ENCODE measurements around the gene SECISBP2.

Gene SECISBP2

GRCh38 chr9:89346696-89347095, 28.4 kb downstream of the SECISBP2 start:
- Histone ChIP-seq H3K4me3 (ENCODE audit: low read length) (no peak overlapping the region), H3K9me3 (ENCODE audit: control insufficient read depth, insufficient read depth, low read length) (no peaks in the 10 kb centered on the region), H3K27me3 (ENCODE audit: control insufficient read depth, insufficient read depth, low read length) (no peaks in the 10 kb centered on the region), H3K27ac (ENCODE audit: low read length) (no peak overlapping the region), H3K4me1 (ENCODE audit: control insufficient read depth, insufficient read depth, low read length) (no peaks in the 10 kb centered on the region), H3K36me3 (ENCODE audit: control insufficient read depth, insufficient read depth, low read length) (peaks cover 46% of the 10 kb centered on the region)
- no CpG with 5 or more reads among the region's 9 CpGs for WGBS (ENCODE audit: insufficient coverage, insufficient read length)
- DNase-seq (ENCODE audit: low read depth, low spot score), result no peak

- H3K27ac ChIP-seq (ENCODE audit: low read length), result no peak overlapping the region
- H3K4me1 ChIP-seq (ENCODE audit: control insufficient read depth, insufficient read depth, low read length), result no peaks in the 10 kb centered on the region
- no CpG with 5 or more reads among the region's 5 CpGs for WGBS (ENCODE audit: insufficient coverage, insufficient read length)
- H3K4me3 ChIP-seq (ENCODE audit: low read length), result no peak overlapping the region
- no peaks in the 10 kb centered on the region for H3K9me3 ChIP-seq (ENCODE audit: control insufficient read depth, insufficient read depth, low read length)
- no peaks in the 10 kb centered on the region for H3K27me3 ChIP-seq (ENCODE audit: control insufficient read depth, insufficient read depth, low read length)
- peaks cover 54% of the 10 kb centered on the region for H3K36me3 ChIP-seq (ENCODE audit: control insufficient read depth, insufficient read depth, low read length)
- no peak for DNase-seq (ENCODE audit: low read depth, low spot score)
Measured at GRCh38 chr9:89347651-89348050, 29.4 kb downstream of the SECISBP2 start.

- Histone ChIP-seq H3K4me1 (ENCODE audit: control insufficient read depth, insufficient read depth, low read length) (no peaks in the 10 kb centered on the region), H3K4me3 (ENCODE audit: low read length) (no peak overlapping the region), H3K9me3 (ENCODE audit: control insufficient read depth, insufficient read depth, low read length) (no peaks in the 10 kb centered on the region), H3K36me3 (ENCODE audit: control insufficient read depth, insufficient read depth, low read length) (peaks cover 60% of the 10 kb centered on the region), H3K27ac (ENCODE audit: low read length) (no peak overlapping the region), H3K27me3 (ENCODE audit: control insufficient read depth, insufficient read depth, low read length) (no peaks in the 10 kb centered on the region)
- no peak for DNase-seq (ENCODE audit: low read depth, low spot score)
- no CpG with 5 or more reads among the region's 6 CpGs for WGBS (ENCODE audit: insufficient coverage, insufficient read length)
Measured at GRCh38 chr9:89349607-89350006, 31.3 kb downstream of the SECISBP2 start.

GRCh38 chr9:89350988-89351557, 32.8 kb downstream of the SECISBP2 start:
- DNase-seq (ENCODE audit: low read depth, low spot score), result no peak
- H3K4me1 ChIP-seq (ENCODE audit: control insufficient read depth, insufficient read depth, low read length), result no peaks in the 10 kb centered on the region
- no peaks in the 10 kb centered on the region for H3K27me3 ChIP-seq (ENCODE audit: control insufficient read depth, insufficient read depth, low read length)
- no peak overlapping the region for H3K27ac ChIP-seq (ENCODE audit: low read length)
- no peaks in the 10 kb centered on the region for H3K9me3 ChIP-seq (ENCODE audit: control insufficient read depth, insufficient read depth, low read length)
- WGBS (ENCODE audit: insufficient coverage, insufficient read length), result no CpG with 5 or more reads among the region's 2 CpGs
- peaks cover 57% of the 10 kb centered on the region for H3K36me3 ChIP-seq (ENCODE audit: control insufficient read depth, insufficient read depth, low read length)
- H3K4me3 ChIP-seq (ENCODE audit: low read length), result no peak overlapping the region

DNA sequence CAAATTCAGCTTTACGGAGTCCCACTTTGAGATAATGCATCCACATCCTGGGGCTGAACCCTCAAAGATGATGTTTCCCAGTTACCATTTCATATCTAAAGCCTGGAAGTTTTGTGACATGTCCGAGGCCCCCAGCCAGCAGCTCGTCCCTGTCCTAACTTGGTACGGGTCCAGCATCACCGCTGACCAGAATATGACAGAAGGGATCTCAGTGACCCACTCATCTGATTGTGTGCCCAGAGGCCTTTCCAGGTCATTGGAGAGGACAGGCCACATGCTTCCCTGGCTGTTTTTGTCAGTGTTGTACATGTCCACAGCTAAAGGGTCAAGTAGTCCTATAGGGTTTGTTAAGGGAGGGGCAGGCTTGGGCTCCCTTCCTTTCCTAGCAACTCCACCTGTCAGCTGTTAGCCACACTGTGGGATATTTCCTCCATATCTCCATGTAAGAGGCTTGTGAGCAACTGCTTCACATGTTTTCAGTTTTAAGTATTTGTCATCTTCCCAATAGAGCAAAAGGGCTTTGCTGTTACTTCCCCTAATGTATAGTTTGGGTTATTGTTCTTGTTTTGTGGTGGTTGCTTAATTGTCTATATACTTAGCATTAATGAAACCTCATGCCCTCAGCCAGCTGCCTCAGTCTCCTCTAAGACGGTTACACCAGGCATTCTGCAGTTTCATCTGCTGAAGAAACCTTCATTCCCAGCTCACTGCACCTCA, 33.4 kb downstream of the SECISBP2 start:
- peaks cover 53% of the 10 kb centered on the region for H3K36me3 ChIP-seq (ENCODE audit: control insufficient read depth, insufficient read depth, low read length)

DNA sequence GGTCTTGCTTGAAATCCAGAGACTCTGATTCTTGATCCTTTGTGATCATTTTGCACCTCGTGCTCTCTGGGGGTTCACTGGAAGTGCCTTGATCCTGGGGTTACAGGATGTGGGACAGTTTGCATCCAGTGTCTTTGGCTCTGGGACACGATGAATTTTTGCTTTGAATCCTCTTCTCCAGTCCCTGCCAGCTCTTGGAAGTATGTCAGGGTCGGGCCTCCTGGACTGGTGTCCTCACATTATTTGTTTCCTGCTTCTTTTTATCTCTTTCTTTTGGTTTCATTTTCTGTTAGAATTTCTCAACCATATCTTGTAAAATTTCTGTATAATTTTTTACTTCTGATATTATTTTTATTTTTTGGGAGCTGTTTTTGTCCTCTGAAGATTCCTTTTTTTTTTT, 34.2 kb downstream of the SECISBP2 start:
- no peaks in the 10 kb centered on the region for H3K4me1 ChIP-seq (ENCODE audit: control insufficient read depth, insufficient read depth, low read length)
- no peaks in the 10 kb centered on the region for H3K27me3 ChIP-seq (ENCODE audit: control insufficient read depth, insufficient read depth, low read length)
- WGBS (ENCODE audit: insufficient coverage, insufficient read length), result no CpG with 5 or more reads among the region's 3 CpGs
- H3K9me3 ChIP-seq (ENCODE audit: control insufficient read depth, insufficient read depth, low read length), result no peaks in the 10 kb centered on the region
- H3K36me3 ChIP-seq (ENCODE audit: control insufficient read depth, insufficient read depth, low read length), result peaks cover 58% of the 10 kb centered on the region
- DNase-seq (ENCODE audit: low read depth, low spot score), result no peak
- H3K27ac ChIP-seq (ENCODE audit: low read length), result no peak overlapping the region
- H3K4me3 ChIP-seq (ENCODE audit: low read length), result no peak overlapping the region

More for the DNA sequence above, 33.4 kb downstream of the SECISBP2 start:
- Histone ChIP-seq H3K4me1 (ENCODE audit: control insufficient read depth, insufficient read depth, low read length) (no peaks in the 10 kb centered on the region), H3K27me3 (ENCODE audit: control insufficient read depth, insufficient read depth, low read length) (no peaks in the 10 kb centered on the region), H3K9me3 (ENCODE audit: control insufficient read depth, insufficient read depth, low read length) (no peaks in the 10 kb centered on the region), H3K27ac (ENCODE audit: low read length) (no peak overlapping the region), H3K4me3 (ENCODE audit: low read length) (no peak overlapping the region)
- no peak for DNase-seq (ENCODE audit: low read depth, low spot score)
- WGBS (ENCODE audit: insufficient coverage, insufficient read length), result no CpG with 5 or more reads among the region's 6 CpGs

- Histone ChIP-seq H3K27me3 (ENCODE audit: control insufficient read depth, insufficient read depth, low read length) (no peaks in the 10 kb centered on the region), H3K27ac (ENCODE audit: low read length) (no peak overlapping the region), H3K36me3 (ENCODE audit: control insufficient read depth, insufficient read depth, low read length) (peaks cover 60% of the 10 kb centered on the region), H3K4me3 (ENCODE audit: low read length) (no peak overlapping the region), H3K9me3 (ENCODE audit: control insufficient read depth, insufficient read depth, low read length) (no peaks in the 10 kb centered on the region), H3K4me1 (ENCODE audit: control insufficient read depth, insufficient read depth, low read length) (no peaks in the 10 kb centered on the region)
- WGBS (ENCODE audit: insufficient coverage, insufficient read length), result no CpG with 5 or more reads among the region's 8 CpGs
- DNase-seq (ENCODE audit: low read depth, low spot score), result no peak
Measured at GRCh38 chr9:89352874-89353649, 34.8 kb downstream of the SECISBP2 start.

DNA sequence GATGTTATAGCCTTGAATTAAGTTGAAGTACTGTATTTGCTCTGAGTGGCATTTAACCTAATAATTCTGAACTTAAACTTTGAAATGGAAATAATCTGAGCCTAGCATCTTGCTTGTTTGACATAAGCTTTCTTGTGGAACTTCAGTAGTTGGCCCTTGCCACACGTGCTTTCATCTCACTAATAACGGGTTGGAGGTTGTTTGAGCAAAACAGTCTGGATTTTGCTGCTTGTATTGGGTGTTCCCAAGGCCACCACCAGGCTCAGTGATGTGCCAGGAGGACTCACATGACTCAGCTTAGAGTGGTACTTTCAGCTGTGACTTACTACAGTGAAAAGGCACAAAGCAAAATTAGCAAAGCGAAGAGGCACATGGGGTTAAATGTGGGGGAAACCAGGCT, 35.7 kb downstream of the SECISBP2 start:
- H3K4me3 ChIP-seq (ENCODE audit: low read length), result no peak overlapping the region
- H3K9me3 ChIP-seq (ENCODE audit: control insufficient read depth, insufficient read depth, low read length), result no peaks in the 10 kb centered on the region
- no peaks in the 10 kb centered on the region for H3K4me1 ChIP-seq (ENCODE audit: control insufficient read depth, insufficient read depth, low read length)
- no CpG with 5 or more reads among the region's 3 CpGs for WGBS (ENCODE audit: insufficient coverage, insufficient read length)
- H3K36me3 ChIP-seq (ENCODE audit: control insufficient read depth, insufficient read depth, low read length), result peaks cover 59% of the 10 kb centered on the region
- H3K27ac ChIP-seq (ENCODE audit: low read length), result no peak overlapping the region
- H3K27me3 ChIP-seq (ENCODE audit: control insufficient read depth, insufficient read depth, low read length), result no peaks in the 10 kb centered on the region
- DNase-seq (ENCODE audit: low read depth, low spot score), result no peak

DNA sequence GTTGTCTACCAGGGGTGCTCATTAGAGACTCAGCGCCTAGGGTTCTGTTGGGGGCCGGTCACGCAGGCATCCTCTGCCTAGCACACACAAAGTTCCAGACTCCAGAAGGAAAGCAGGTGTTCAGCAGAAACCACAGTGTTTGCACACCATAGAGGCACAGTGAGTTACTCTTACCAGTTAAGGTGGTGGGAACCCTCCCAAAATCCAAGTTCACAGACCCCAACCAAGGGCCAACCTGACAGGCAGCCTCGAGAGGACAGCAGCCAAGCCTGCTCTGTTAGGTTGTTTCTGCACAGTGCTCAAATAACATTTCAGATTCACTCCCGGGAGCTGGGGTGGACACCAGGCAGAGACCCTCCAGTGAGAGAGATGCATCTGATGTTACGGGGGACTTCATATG, 36.2 kb downstream of the SECISBP2 start:
- no peak for DNase-seq (ENCODE audit: low read depth, low spot score)
- Histone ChIP-seq H3K9me3 (ENCODE audit: control insufficient read depth, insufficient read depth, low read length) (no peaks in the 10 kb centered on the region), H3K36me3 (ENCODE audit: control insufficient read depth, insufficient read depth, low read length) (peaks cover 59% of the 10 kb centered on the region), H3K27me3 (ENCODE audit: control insufficient read depth, insufficient read depth, low read length) (no peaks in the 10 kb centered on the region), H3K27ac (ENCODE audit: low read length) (no peak overlapping the region), H3K4me3 (ENCODE audit: low read length) (no peak overlapping the region), H3K4me1 (ENCODE audit: control insufficient read depth, insufficient read depth, low read length) (no peaks in the 10 kb centered on the region)
- no CpG with 5 or more reads among the region's 6 CpGs for WGBS (ENCODE audit: insufficient coverage, insufficient read length)

- Histone ChIP-seq H3K27me3 (ENCODE audit: control insufficient read depth, insufficient read depth, low read length) (no peaks in the 10 kb centered on the region), H3K36me3 (ENCODE audit: control insufficient read depth, insufficient read depth, low read length) (peaks cover 49% of the 10 kb centered on the region), H3K4me3 (ENCODE audit: low read length) (no peak overlapping the region), H3K9me3 (ENCODE audit: control insufficient read depth, insufficient read depth, low read length) (no peaks in the 10 kb centered on the region), H3K27ac (ENCODE audit: low read length) (no peak overlapping the region), H3K4me1 (ENCODE audit: control insufficient read depth, insufficient read depth, low read length) (no peaks in the 10 kb centered on the region)
- no CpG with 5 or more reads among the region's 2 CpGs for WGBS (ENCODE audit: insufficient coverage, insufficient read length)
- DNase-seq (ENCODE audit: low read depth, low spot score), result no peak
Measured at GRCh38 chr9:89356782-89357181, 38.5 kb downstream of the SECISBP2 start.

Data from iPS DF 6.9 (cell line).